HG02885 (cell line): Measurements from ENCODE around the gene NUDT22.

ENCODE experiments used
- ATAC-seq: cut with Tn5 transposase; IDR thresholded peaks from one replicate; pipeline ENCODE4 v1.9.1; 2021; ENCODE audit warnings: mild to moderate bottlenecking; ENCODE audit not compliant: unreplicated experiment, poor library complexity

The NUDT22 gene

GRCh38 chr11:64225608-64226506 is at the start of gene NUDT22, which contains the start of gene TRPT1:
TSS of gene NUDT22 (plus strand) at chr11:64226274. CDS start at chr11:64226653, 379 bp downstream.
TSS of gene TRPT1 (minus strand) at chr11:64226186. CDS start at chr11:64225860, 326 bp downstream.
- ATAC-seq = peak; percentile 52

- ATAC-seq = no peak
Measured at GRCh38 chr11:64176751-64177150, 49.3 kb upstream of the NUDT22 start.

GRCh38 chr11:64178203-64178602 is 47.9 kb upstream of the NUDT22 start:
- ATAC-seq = no peak

GRCh38 chr11:64178951-64179639 is 47.0 kb upstream of the NUDT22 start:
- ATAC-seq = no peak

- ATAC-seq = no peak
Measured at GRCh38 chr11:64180891-64181290, 45.2 kb upstream of the NUDT22 start.

GRCh38 chr11:64181506-64182411 is 44.3 kb upstream of the NUDT22 start:
- ATAC-seq = no peak

GRCh38 chr11:64183890-64184289 is 42.2 kb upstream of the NUDT22 start:
- ATAC-seq = no peak

GRCh38 chr11:64185175-64185692 is 40.8 kb upstream of the NUDT22 start:
- ATAC-seq = peak; percentile 17

GRCh38 chr11:64185693-64186491 is 40.2 kb upstream of the NUDT22 start, which contains the start of gene STIP1:
TSS of gene STIP1 (plus strand) at chr11:64186171. CDS start at chr11:64186262, 91 bp downstream.
- ATAC-seq = peak; percentile 86

- ATAC-seq = no peak
Measured at GRCh38 chr11:64186492-64187165, 39.4 kb upstream of the NUDT22 start.

- no peak for ATAC-seq
Measured at GRCh38 chr11:64192434-64192833, 33.6 kb upstream of the NUDT22 start.

GRCh38 chr11:64196626-64197025 is 29.4 kb upstream of the NUDT22 start:
- ATAC-seq = no peak

GRCh38 chr11:64198511-64198910 is 27.6 kb upstream of the NUDT22 start:
- ATAC-seq = no peak

- ATAC-seq = no peak
Measured at GRCh38 chr11:64201543-64201942, 24.5 kb upstream of the NUDT22 start.

GRCh38 chr11:64202992-64203391 is 23.1 kb upstream of the NUDT22 start:
- no peak for ATAC-seq

- no peak for ATAC-seq
Measured at GRCh38 chr11:64203421-64204079, 22.5 kb upstream of the NUDT22 start.

GRCh38 chr11:64204080-64204440 is 22.0 kb upstream of the NUDT22 start:
- ATAC-seq = no peak

- no peak for ATAC-seq
Measured at GRCh38 chr11:64204464-64204989, 21.5 kb upstream of the NUDT22 start.
